Hematopoietic multipotent progenitor cell treated with erythropoietin and hydrocortisone succinate and interleukin-3 and kit ligand, for 6 days (in vitro differentiated cells): ENCODE measurements around the gene KCNH6.
A peak's percentile ranks its signal among the peaks of the same experiment; 100 is the strongest.

Source experiments
- DNase-seq: peaks from one replicate; pipeline ENCODE4 v3.0.0-alpha.2; 2015

The KCNH6 gene

DNA sequence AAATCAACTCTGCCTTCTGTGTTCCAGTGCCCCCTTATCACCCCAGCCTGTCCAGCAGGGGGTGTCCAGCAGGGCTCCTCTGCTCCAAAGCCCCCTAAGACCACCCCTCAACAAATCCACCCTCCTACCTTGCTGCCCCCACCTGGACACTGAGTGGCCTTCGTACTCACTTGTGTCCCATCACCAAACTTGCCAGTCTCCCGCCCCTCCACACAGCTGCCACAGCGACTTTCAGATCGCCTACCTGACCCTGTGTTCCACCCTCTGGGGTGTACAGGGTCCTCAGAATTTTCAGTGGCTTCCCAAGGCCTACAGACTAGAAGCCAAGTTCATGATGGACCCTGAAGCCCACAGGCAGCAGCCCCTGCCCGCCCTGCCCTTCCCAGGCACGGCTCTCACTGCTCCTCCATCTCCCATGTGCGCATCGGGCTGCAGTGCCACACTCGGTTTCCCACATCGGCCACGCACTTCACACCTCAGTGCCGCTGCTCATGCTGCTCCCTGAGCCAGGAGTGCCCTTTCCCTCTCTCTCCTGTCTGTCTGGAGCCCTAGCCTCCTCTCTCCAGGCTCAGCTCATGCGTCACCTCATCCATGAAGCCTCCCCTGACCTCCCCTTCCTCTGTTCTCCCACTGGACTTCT lies 11.8 kb downstream of the KCNH6 start:
- DNase-seq = no peak

DNA sequence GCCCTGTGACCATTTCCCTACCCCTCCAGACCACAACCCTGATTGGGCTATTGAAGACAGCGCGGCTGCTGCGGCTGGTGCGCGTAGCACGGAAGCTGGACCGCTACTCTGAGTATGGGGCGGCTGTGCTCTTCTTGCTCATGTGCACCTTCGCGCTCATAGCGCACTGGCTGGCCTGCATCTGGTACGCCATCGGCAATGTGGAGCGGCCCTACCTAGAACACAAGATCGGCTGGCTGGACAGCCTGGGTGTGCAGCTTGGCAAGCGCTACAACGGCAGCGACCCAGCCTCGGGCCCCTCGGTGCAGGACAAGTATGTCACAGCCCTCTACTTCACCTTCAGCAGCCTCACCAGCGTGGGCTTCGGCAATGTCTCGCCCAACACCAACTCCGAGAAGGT lies 12.5 kb downstream of the KCNH6 start:
- DNase-seq = no peak

DNA sequence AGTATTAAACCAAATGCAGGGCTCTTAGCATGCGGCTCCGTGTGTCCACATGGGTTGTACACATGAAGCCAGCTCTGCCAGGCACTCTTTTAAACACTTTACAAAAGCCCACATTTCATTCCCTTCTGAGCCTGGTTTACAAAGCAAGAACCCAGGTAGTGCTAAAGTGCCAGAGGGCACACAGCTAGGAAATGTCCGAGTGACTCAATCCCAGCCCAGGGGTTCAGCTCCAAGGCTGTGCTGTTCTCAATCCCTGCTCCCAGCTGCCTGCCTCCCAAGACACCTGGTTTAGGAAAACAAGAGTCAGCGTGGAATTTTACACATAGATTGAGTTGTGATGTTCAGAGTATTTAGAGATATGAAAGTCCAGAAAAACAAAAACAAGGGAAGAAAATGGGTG lies 13.8 kb downstream of the KCNH6 start:
- DNase-seq = no peak

DNA sequence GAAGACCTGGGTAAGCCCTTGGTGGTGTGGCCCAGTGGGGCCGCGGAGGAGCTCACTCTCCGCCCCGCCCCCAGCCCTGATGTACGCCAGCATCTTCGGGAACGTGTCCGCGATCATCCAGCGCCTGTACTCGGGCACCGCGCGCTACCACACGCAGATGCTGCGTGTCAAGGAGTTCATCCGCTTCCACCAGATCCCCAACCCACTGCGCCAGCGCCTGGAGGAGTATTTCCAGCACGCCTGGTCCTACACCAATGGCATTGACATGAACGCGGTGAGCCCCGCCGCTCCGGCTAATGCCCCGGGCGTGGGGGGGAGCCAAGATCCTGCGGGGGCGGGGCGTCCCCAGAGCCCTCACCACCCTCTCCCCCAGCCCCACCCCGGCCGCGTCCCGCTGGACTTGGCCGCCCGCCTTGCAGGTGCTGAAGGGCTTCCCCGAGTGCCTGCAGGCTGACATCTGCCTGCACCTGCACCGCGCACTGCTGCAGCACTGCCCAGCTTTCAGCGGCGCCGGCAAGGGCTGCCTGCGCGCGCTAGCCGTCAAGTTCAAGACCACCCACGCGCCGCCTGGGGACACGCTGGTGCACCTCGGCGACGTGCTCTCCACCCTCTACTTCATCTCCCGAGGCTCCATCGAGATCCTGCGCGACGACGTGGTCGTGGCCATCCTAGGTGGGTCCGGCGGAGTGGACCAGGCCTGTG lies 15.0 kb downstream of the KCNH6 start:
- no peak for DNase-seq

DNA sequence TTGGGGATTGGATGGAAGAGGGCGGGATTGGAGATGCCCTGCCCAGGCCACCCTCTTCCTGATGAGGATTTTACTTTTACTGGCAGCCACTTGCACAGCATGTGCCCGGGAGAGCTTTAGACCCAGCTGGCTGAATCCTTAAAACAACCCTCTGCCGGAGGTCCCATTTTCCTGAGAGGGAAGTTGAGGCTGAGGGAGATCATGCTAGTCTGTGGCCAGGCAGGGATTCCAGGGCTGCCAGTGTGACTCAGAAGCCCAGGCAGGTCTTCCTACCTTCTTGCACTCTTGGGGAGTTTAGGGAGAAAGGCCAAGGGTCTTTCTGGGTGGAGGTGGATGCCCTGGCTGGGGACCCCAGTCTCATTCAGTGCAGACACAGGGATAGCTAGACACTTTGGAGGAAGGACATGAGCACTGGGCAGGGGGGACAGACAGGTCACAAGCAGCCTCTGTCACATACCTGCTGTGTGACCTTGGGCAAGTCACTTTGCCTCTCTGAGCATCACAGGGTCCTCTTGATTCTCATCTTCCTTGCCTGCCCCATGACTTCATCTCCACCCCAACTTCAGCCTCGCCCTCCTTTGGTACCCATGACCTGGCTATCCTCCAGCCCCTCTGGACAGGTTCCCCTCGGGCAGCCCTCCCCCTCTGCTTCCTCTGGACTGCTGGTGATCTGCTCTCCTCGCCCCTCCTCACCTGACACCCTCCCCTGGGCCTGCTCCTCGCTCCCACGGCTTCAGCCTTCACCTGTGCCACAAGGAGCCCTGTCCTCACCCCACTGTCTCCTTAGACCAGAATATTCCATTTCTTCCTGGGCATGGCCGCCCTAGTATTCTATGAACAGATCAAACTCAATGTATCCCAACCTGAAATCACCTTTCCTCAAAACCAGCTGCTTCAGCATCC lies 15.8 kb downstream of the KCNH6 start:
- no peak for DNase-seq

DNA sequence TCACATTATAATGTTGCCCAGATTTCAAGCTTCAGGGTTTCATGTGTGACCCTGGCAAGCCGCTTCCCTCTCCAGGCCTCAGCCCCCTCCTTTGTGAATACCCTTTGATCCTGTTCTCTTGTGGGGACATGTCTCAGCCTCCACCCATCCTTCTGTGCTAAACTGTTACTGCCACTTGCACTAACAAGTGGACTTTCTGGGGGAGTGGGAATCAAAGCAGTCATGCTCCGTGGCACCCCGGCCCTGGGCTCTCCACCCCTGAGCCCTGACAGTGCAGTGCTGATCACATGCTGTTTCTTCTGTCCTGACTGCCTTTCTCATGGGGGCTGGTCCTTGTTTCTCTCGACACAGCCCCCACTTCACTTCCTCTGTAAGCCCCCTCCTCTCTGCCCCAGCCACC lies 17.4 kb downstream of the KCNH6 start:
- DNase-seq = no peak

DNA sequence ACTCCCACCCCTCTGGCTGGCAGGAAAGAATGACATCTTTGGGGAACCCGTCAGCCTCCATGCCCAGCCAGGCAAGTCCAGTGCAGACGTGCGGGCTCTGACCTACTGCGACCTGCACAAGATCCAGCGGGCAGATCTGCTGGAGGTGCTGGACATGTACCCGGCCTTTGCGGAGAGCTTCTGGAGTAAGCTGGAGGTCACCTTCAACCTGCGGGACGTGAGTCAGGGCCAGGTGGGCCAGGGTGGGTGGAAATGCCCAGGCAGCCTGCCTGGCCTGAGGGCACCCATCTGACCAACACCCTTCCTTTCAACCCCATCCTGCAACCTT lies 19.0 kb downstream of the KCNH6 start:
- no peak for DNase-seq

DNA sequence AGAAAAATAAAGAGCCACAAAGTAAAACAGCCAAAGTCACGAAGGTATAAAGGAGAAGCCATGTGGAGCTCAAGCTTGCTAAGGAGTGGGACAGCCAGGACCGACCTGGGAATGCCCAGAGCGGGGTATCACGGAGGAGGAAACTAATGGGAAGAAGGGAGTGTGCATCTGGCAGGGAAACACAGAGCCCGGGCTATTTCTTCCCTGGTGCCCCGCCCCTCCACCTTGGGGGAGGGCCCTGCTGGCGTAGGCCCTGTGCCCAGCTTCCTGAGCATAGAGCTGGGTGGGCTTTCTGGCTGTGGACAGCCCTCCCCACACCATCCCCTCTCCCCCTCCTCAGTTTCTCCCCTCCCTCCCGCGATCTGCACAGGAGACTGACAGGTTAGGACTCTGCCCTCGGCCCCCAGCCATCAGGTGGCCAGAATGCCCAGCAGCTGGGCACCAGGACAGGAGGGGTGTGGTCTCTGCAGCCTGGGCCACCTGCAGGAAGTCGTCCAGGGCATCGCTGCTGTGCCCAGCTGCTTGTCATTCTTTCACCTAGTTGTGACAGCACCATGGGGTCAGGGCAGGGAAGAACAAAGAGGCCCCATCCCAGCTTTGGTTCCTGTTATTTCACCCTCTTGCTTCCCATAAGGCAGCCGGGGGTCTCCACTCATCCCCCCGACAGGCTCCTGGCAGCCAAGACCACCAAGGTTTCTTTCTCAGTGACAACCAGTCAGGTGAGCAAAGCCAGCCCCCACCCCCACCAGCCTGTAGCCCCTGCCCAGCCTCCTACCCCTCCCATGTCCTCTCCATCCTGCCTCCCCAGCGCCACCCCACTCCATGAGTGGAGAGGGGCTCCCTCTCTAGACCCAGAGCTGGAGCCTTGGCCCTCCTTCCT lies 20.0 kb downstream of the KCNH6 start:
- no peak for DNase-seq

DNA sequence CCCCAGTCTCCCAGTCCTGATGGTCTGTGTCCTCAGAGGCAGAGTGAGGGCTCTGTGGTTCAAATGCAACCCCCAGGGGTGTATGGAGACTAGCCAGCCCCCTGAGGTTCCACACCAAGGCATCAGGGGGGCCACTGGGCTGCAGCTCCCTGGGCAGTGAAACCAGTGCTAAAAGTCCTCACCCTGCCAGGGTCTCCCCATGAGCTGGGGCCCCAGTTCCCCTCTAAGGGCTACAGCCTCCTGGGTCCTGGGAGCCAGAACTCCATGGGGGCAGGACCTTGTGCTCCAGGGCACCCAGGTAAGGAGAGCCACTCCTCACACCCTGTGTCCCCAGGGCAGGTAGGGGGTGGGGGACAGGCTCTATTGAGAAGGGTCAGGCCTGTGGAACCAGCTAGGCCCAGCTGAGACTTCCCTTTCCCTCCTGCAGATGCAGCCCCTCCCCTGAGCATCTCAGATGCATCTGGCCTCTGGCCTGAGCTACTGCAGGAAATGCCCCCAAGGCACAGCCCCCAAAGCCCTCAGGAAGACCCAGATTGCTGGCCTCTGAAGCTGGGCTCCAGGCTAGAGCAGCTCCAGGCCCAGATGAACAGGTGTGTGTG lies 20.8 kb downstream of the KCNH6 start:
- DNase-seq = no peak

DNA sequence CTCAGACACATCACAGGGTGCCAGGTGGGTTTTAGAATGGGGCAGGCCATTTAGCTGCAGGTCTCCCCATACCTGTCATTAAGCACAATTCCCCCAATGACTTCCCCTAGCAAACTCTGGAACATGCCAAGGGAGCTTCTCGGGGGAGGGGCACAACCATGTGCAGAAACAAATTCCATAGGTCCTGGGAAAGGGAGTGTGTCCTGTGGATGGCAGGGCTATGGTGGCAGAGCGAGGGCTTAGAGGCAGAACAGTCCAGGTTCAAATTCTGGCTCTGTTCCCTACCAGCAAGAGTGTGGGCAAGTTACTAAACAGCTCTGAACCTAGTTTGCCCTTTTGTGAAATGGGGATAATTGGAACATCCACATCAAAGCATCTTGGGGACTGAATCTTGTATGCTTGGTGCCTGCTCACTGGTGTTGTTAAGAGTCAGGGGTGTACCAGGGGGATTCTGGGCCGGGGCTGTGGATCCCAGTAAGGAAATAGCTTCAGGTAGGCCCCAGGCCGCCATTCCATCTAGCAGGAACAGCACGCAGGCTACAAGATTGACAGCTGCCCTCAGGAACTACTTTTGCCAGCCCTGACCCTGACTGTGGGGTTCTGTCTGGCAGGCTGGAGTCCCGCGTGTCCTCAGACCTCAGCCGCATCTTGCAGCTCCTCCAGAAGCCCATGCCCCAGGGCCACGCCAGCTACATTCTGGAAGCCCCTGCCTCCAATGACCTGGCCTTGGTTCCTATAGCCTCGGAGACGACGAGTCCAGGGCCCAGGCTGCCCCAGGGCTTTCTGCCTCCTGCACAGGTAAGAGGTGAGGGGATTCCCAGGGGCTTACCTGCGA lies 21.5 kb downstream of the KCNH6 start:
- DNase-seq = no peak

DNA sequence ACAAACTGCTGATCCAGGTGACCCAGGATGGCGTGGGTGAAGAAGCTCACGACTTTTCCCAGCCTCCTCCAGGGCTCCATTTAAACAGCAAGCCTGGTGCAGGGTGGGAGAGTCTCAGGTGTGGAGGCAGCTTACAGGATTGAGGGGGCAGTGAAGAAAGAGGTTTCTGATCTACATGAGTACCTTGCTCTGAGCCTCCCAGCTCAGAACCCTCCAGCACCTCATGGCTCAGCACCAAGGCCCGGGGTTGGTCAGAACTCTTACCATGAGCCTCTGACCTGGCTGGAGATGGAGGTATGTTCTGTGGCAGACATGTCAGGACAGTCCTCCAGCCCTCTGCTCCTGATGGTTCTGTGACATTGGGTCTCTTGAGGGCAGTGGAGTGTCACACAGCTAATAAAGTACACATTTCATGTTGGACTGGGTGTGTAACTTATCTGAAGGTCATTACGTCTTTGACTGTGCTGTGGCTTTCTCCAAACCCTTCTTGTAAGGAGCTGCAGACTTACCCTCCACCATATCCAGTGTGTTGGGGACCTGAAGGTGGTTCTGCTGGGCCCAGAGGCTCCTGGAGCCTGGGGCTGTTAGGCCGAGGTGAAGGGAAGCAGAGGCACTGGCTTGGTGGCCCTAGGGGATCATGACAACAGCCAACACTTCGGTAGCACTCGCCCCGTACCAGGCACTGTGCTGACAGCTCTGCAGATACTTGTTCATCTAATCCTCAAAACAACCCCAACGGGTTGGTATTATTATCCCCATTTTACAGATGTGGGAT lies 23.3 kb downstream of the KCNH6 start:
- DNase-seq = no peak

DNA sequence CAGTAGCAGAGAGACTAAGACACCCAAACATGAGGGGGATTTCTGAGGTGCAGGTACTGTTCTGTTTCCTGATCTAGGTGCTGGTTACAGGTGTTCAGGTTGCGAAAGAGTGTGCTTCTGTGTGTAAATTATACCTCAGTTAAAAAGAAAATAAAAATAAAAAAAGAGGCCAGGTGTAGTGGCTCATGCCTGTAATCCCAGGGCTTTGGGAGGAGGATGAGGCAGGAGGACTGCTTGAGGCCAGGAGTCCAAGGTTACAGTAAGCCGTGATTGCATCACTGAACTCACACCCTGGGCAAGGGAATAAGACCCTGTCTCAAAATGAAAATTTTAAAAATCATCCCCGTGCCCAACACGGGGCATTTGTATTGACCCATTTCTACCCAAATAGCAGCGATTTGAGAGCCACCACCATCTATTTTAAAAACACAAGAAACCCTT lies 23.9 kb downstream of the KCNH6 start:
- DNase-seq = no peak

DNA sequence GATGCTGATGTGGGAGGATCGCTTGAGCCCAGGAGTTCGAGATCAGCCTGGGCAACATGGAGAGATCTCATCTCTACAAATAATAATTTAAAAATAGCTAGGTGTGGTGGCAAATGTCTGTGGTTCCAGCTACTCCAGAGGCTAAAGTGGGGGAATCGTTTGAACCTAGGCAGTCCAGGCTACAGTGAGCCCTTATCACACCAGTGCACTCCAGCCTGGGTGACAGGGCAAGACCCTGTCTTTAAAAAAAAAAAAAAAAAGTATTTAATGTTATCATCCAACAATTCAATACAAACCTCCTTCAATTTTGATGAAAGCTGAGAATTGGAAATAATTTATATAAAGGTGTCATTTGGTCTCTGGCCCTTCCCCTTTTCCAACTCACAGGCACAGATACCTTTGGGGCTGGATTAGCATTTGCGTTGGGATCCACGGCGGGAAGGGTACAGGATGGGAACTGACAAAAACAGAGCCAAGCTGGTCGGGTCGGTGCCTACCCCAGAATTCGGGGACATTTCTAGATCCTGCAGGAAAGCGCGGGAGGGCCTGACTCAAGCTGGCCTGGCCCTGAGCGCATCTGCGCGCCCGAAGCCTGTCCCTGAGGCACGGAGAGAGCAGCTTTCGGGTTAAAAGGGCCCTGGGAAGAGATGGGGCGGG lies 26.3 kb downstream of the KCNH6 start:
- DNase-seq = peak; percentile 90

DNA sequence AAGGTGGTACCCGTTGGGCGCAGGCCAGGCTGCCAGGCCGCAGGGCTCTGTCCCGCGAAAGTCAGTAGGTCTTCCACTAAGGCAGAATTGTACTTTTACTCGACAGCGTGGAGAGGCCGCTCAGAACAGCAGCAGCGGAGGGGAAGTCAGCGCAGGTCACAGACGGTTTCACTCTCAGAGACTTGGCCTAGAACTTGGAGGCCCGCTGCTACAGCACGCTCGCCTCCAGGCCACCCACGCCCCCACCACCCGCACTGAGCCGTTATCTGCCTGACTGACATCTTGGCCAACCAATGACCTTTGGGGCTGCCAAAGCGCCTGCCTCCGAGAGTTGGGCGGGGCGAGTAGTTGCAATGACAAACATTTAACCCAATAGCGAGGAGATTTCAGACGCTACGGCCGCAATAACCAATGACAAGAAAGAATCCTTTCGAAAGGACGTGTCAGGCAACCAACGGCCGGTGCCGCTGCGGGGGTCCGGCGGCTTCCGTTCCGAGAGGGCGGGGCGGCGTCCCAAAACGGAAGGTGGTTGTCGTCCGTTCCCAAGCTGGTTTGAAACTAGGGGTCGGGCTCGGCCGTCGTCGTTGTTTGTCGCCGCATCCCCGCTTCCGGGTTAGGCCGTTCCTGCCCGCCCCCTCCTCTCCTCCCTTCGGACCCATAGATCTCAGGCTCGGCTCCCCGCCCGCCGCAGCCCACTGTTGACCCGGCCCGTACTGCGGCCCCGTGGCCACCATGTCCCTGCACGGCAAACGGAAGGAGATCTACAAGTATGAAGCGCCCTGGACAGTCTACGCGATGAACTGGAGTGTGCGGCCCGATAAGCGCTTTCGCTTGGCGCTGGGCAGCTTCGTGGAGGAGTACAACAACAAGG lies 27.0 kb downstream of the KCNH6 start, which contains the start of gene DCAF7:
Gene DCAF7 (plus strand): TSS at position 532 of the 871 bp plus-strand sequence. CDS start 201 bp downstream, at position 733.
- DNase-seq = peak; percentile 100

DNA sequence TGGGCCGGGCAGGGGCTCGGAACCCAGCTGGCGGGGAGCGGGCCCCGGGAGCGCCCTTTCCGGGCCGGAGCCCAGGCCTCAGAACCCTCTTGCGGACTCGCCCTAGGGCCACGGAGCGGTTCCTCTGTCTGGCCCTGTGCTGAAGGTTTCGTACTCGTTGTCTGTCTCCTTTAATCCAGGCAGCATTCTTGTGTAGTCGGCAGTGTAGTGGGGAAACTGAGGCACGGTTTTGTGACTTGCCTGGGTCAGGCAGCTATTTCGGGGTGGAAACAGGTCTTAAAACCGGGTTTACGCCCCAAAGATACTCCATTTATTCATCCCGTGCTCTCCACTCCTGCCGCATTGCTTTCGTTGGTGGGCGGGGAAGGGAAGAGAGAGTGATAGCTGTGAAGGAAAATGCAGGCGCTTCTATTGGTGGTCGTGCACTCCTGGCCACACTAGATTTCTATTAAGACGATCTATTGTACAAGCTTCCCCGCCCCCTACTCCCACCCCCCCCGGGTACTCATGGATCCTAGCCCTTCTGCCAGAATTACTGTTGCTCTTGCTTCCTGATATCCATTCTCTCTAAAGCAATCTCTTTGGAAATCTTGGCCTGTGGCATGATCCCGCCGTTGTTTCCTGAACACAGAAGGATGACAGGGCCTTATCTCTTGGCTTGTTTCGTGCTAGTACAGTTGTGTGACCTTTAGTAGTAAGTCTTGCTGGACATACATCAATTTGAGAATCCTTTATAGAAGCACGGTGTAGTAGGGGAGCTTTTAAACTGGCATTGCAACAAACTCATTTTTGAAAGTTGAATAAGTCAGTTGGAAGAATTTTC lies 27.9 kb downstream of the KCNH6 start:
- DNase-seq = peak; percentile 78

DNA sequence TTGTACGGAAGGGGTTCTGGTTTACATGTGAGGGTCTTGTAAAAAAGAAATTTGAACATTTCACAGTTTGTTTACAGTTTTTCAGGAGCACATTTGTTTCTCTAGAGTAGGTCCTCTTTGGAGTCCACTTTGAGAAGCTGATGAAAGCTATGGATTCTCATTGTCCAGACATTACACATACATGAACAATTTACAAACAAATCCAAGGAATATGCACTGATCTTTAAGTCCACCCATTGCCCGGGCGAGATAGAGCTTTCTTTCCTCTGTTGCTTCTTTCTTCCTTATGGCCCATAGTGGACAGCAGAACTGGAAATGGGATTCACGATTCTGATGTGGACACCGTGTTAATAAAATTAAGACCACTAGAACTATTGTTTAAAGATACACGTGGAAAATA lies 29.1 kb downstream of the KCNH6 start:
- DNase-seq = no peak

DNA sequence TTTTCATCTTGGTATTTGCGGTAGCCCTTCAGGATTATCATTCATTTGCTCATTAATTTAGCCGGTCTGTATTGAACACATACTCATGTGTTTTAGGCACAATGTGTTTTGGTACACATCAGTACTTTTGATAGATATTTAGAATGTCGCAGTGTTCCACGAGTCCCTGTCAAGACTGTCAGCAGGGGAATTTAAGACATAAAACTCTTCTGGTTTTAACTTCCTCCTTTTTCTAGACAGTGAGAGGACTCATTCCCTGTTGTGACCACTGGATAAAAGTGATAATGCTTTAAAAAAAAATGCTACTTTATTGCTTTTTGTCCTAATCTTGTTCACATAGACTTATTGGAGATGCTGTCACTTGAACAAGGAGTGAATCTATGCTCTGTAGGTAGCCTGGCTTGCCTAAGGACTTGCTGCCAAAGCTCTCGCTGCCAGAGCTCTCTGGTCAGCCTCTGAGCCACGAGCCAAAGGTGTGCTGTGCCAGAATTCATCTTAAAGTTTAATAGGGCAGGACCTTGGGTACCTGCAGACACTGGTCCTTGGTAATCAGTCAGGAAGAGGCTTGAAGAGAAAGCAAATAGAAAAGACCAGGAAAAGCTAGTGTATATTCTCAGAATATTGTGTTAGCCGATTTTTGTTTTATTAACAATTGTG lies 32.5 kb downstream of the KCNH6 start:
- DNase-seq = no peak
